Left ventricle myocardium inferior (tissue), 1 donor: ENCODE data around the gene SP2. TPM values are rescaled to one million over a fixed set of nuclear protein-coding genes. Genes with fewer than 3 reads are reported as not detected.

ENCODE experiments used
- DNase-seq: peaks from one replicate; pipeline ENCODE4 v3.0.0-alpha.2; 2020
- H3K27ac ChIP-seq: fragments of 200-600 bp; replicated peaks from 2 replicates; pipeline ENCODE4 v1.8.0; 2021
- H3K27me3 ChIP-seq: fragments of 200-600 bp; 2 replicates; pipeline ENCODE4 v1.8.0; 2021; ENCODE audit warnings: low read depth
- H3K36me3 ChIP-seq: fragments of 200-600 bp; 2 replicates; pipeline ENCODE4 v1.8.0; 2021
- H3K4me1 ChIP-seq: fragments of 200-600 bp; 2 replicates; pipeline ENCODE4 v1.8.0; 2021
- H3K4me3 ChIP-seq: fragments of 200-600 bp; 2 replicates; pipeline ENCODE4 v1.8.0; 2021; ENCODE audit warnings: mild to moderate bottlenecking, moderate library complexity
- H3K9me3 ChIP-seq: fragments of 200-600 bp; replicated peaks from 2 replicates; pipeline ENCODE4 v1.8.0; 2021
- CTCF ChIP-seq: fragments of 200-600 bp; IDR thresholded peaks from 2 replicates; pipeline ENCODE4 v1.8.0; 2021; ENCODE audit warnings: antibody characterized with exemption, mild to moderate bottlenecking, borderline replicate concordance
- intact Hi-C: fragments of 100-400 bp; cut with micrococcal nuclease; formaldehyde crosslinking; loops from one replicate; pipeline ENCODE4 v1.11.0; 2022
- total RNA-seq: library from RNA; stranded (reverse); fragmentation: NEBNext Ultra II Directional; extraction: Animal tissue kit (Norgen Biotek cat#: 25700); gene quantifications from one replicate; pipeline ENCODE4 v1.2.1, GENCODE V29; 2021
- donor health status: DM: no; HTN: yes; CAD: no; lungs with severe emphysema.

SP2 gene
- total RNA-seq, 1 donor from 2014 or later: 13.9 TPM

GRCh38 chr17:47866941-47867340, 29.1 kb upstream of the SP2 start:
- intact Hi-C loops: no loop called here
- no peaks in the 10 kb centered on the region for H3K4me1 ChIP-seq
- peaks cover 78% of the 10 kb centered on the region for H3K27me3 ChIP-seq
- H3K36me3 ChIP-seq: no peaks in the 10 kb centered on the region
- no peak overlapping the region for H3K4me3 ChIP-seq
- H3K9me3 ChIP-seq: no peaks in the 10 kb centered on the region
- no peak for TF ChIP-seq CTCF
- H3K27ac ChIP-seq: no peak overlapping the region
- DNase-seq: no peak

- no peak for TF ChIP-seq CTCF
Measured at GRCh38 chr17:47867813-47868533, 28.1 kb upstream of the SP2 start.

GRCh38 chr17:47869114-47869513, 26.9 kb upstream of the SP2 start:
- H3K36me3 ChIP-seq: no peaks in the 10 kb centered on the region
- no peaks in the 10 kb centered on the region for H3K9me3 ChIP-seq
- TF ChIP-seq CTCF: no peak
- peaks cover 96% of the 10 kb centered on the region for H3K27me3 ChIP-seq
- H3K27ac ChIP-seq: no peak overlapping the region
- DNase-seq: no peak
- H3K4me3 ChIP-seq: no peak overlapping the region
- intact Hi-C loops: no loop called here
- no peaks in the 10 kb centered on the region for H3K4me1 ChIP-seq

More at GRCh38 chr17:47867813-47868533, 28.1 kb upstream of the SP2 start:
- no peak overlapping the region for H3K4me3 ChIP-seq
- H3K27me3 ChIP-seq: peaks cover 86% of the 10 kb centered on the region
- H3K9me3 ChIP-seq: no peaks in the 10 kb centered on the region
- no peaks in the 10 kb centered on the region for H3K36me3 ChIP-seq
- H3K27ac ChIP-seq: no peak overlapping the region
- no peaks in the 10 kb centered on the region for H3K4me1 ChIP-seq
- DNase-seq: no peak
- intact Hi-C loops: no loop called here

- peaks cover 97% of the 10 kb centered on the region for H3K27me3 ChIP-seq
- H3K4me3 ChIP-seq: no peak overlapping the region
Measured at GRCh38 chr17:47870056-47870455, 26.0 kb upstream of the SP2 start.

GRCh38 chr17:47871048-47871447, 25.0 kb upstream of the SP2 start:
- Histone ChIP-seq H3K4me3 (no peak overlapping the region), H3K9me3 (no peaks in the 10 kb centered on the region), H3K27ac (no peak overlapping the region), H3K36me3 (no peaks in the 10 kb centered on the region), H3K27me3 (peaks cover 99% of the 10 kb centered on the region), H3K4me1 (no peaks in the 10 kb centered on the region)
- no peak for DNase-seq
- no peak for TF ChIP-seq CTCF
- intact Hi-C loops: no loop called here

More at GRCh38 chr17:47870056-47870455, 26.0 kb upstream of the SP2 start:
- TF ChIP-seq CTCF: no peak
- Histone ChIP-seq H3K9me3 (no peaks in the 10 kb centered on the region), H3K4me1 (no peaks in the 10 kb centered on the region), H3K27ac (no peak overlapping the region), H3K36me3 (no peaks in the 10 kb centered on the region)
- DNase-seq: no peak
- intact Hi-C loops: no loop called here
